D721Med (cell line): ENCODE measurements around the gene SAMD13.

ENCODE experiments used
- DNase-seq: peaks from one replicate; pipeline ENCODE4 v3.0.0; 2011; ENCODE audit warnings: low spot score; ENCODE audit not compliant: insufficient read length
- FAIRE-seq: peaks from 2 replicates; lab custom pipeline; 2011; peaks lifted over from hg19 to GRCh38; lab: Jason Lieb, UNC
- CTCF ChIP-seq: IDR thresholded peaks from 2 replicates; pipeline ENCODE4 v1.5.1; 2012; ENCODE audit warnings: mild to moderate bottlenecking, control low read depth; ENCODE audit not compliant: insufficient read depth; ENCODE audit errors: missing control alignments

Gene SAMD13

GRCh38 chr1:84363019-84363418 is 61.5 kb downstream of the SAMD13 start:
- no peak for FAIRE-seq
- no peak for DNase-seq
- no peak for TF ChIP-seq CTCF

- DNase-seq (no peak), FAIRE-seq (no peak)
- no peak for TF ChIP-seq CTCF
Observed at GRCh38 chr1:84363622-84364021, 62.1 kb downstream of the SAMD13 start.

- DNase-seq (no peak), FAIRE-seq (no peak)
- no peak for TF ChIP-seq CTCF
Observed at GRCh38 chr1:84365225-84366221, 64.0 kb downstream of the SAMD13 start.

- DNase-seq (no peak), FAIRE-seq (no peak)
- no peak for TF ChIP-seq CTCF
Observed at GRCh38 chr1:84366786-84367185, 65.3 kb downstream of the SAMD13 start.

- FAIRE-seq, result no peak
- no peak for DNase-seq
- TF ChIP-seq CTCF, result no peak
Observed at GRCh38 chr1:84367219-84367618, 65.7 kb downstream of the SAMD13 start.

- FAIRE-seq (no peak), DNase-seq (no peak)
- no peak for TF ChIP-seq CTCF
Observed at GRCh38 chr1:84368441-84368840, 66.9 kb downstream of the SAMD13 start.

GRCh38 chr1:84370266-84370665 is 68.8 kb downstream of the SAMD13 start:
- FAIRE-seq (no peak), DNase-seq (no peak)
- TF ChIP-seq CTCF, result no peak
